Stimulated activated CD8-positive, alpha-beta memory T cell treated with anti-CD3 and anti-CD28 coated beads, Interleukin-15, amount 100 ng/mL, for 24 hours (primary cell): ENCODE data around the gene CDC6.

Source experiments
- DNase-seq: peaks from one replicate; pipeline ENCODE4 v3.0.0-alpha.2; 2020; ENCODE audit warnings: low read depth

Gene CDC6, protein sequence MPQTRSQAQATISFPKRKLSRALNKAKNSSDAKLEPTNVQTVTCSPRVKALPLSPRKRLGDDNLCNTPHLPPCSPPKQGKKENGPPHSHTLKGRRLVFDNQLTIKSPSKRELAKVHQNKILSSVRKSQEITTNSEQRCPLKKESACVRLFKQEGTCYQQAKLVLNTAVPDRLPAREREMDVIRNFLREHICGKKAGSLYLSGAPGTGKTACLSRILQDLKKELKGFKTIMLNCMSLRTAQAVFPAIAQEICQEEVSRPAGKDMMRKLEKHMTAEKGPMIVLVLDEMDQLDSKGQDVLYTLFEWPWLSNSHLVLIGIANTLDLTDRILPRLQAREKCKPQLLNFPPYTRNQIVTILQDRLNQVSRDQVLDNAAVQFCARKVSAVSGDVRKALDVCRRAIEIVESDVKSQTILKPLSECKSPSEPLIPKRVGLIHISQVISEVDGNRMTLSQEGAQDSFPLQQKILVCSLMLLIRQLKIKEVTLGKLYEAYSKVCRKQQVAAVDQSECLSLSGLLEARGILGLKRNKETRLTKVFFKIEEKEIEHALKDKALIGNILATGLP

DNA sequence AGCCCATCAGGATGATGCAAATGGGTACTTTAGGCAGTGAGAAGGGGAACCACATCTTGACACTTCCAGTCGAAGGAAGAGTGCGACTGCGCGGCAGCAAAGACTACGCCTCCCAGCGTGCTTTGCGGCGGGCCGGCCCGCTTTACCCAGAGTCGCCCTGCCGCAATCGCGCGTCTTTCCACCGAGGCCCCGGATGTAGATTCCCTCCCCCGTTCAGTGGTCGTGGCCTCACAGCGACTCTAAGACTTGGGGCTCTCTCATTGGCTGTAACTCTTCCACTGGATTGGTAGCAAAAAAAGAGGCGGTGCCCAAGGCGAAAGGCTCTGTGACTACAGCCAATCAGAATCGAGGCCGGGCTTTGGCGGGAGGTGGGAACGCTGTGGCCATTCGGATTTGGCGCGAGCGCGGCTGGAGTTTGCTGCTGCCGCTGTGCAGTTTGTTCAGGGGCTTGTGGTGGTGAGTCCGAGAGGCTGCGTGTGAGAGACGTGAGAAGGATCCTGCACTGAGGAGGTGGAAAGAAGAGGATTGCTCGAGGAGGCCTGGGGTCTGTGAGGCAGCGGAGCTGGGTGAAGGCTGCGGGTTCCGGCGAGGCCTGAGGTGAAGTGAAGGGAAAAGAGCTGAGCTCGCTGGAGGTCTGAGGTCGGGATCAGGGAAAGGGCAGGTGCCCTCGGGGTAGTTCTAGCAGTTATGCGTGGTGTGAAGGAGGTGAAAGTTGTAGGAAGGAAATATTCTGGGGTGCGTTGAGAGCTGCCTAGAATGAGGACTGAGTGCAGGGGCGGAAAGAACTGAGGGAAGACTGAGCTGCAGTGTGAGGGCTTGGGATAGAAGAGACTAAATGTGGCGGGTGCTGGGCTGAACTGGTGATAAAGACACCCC is at the start of gene CDC6:
TSS of gene CDC6 (plus strand) at position 386 of the 876 bp plus-strand sequence. CDS start 1,542 bp downstream, outside the sequence.
- DNase-seq, result peak; percentile 92

DNA sequence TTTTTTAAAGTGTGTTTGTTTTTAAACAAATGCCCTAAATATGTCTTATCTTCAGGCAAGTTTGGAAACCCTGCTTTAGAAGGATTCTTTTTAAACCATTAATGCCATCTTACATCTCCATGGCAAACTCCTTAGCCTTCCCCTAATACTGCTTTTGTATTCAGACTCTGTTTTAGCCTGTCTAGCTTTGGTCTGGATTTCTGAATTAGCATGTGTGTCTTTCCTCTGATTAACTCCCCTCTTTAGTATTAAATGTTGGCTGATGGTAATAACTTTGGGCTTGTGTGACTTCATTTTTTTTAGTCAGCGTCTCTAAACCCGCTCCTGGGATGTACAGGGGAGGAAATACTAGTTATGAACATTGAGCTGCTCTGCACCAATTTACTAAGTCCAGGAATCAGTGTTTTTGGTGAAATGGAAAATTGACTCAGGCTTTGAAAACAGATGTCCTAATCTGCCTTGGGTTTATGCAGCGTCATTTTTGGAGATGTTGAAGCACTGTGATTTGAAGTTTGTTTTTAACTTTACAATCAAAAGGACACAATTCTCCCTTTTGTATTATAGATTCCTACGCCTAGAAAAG is 46.3 kb upstream of the CDC6 start:
- no peak for DNase-seq

DNA sequence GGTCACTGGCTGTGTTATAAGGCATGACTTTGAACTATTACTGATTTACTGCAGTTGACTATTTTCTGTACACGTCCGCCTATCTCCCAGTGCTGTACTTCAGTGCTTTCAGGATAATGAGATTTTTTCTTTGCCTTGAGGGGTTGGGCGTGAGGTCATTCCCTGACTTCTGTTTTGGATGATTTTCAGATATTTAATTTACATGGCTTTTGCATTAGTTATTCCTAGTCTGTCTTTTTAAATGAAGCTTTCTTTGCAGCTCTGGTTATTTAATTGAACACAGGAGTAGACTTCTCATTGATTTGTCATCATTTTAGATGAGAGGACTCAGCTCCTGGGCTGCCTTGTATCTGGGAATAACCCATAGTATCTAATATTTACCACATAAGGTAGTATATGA is 44.9 kb upstream of the CDC6 start:
- no peak for DNase-seq

DNA sequence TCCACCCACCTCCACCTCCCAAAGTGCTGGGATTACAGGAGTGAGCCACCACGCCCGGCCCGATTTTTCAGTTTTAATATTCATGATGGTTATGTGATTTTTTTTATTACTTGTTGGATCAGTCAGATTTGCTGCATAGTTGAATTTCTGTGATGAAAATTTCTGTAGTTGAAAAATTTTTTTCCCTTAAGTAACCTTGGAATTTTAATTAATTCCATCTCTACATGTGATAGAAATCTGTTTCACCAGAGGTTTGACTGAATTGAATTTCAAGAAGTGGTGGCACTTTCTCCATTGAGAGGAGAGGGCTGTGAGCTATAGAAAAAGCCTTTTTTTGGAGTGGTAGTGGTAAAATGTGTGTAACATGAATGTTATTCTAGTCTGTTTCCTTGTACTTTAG is 43.9 kb upstream of the CDC6 start:
- no peak for DNase-seq

DNA sequence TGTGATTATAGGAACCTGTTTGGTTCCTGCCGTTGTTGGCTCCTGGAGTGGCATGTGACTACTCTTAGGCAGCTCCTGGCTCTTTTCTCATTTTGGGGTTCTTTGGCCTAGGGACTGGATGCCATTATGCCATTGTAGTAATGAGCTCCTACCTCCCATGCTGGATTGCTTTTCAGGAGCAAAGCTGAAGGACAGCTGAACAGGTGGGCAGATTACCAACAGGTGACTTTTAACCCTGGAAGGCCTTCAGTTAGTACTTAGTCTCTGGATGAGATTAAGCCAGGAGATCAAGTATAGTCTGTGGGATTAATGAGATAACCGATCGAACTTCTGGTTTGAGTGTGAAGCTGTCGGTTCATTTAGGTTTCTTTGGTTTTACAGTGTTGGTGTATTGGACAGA is 43.4 kb upstream of the CDC6 start:
- no peak for DNase-seq

DNA sequence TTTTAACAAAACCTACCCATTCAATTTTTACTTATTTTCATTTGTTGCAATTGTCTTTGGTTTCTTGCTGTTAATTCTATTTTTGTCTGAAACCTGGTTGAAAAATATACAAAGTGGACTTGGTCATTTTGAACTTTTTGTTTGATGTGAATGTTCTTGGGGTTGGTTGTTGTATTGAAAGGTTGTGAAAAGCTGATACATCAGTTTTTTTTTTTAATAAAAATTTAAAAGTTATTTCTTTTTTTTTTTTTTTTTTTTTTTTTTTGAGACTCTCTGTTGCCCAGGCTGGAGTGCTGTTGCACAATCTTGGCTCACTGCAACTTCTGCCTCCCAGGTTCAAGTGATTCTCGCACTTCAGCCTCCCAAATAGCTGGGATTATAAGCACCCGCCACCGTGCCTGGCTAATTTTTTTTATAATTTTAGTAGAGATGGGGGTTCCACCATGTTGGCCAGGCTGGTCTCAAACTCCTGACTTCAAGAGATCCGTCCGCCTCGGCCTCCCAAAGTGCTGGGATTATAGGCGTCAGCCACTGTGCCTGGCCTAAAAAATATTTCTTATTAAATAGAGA is 39.7 kb upstream of the CDC6 start:
- DNase-seq, result no peak

DNA sequence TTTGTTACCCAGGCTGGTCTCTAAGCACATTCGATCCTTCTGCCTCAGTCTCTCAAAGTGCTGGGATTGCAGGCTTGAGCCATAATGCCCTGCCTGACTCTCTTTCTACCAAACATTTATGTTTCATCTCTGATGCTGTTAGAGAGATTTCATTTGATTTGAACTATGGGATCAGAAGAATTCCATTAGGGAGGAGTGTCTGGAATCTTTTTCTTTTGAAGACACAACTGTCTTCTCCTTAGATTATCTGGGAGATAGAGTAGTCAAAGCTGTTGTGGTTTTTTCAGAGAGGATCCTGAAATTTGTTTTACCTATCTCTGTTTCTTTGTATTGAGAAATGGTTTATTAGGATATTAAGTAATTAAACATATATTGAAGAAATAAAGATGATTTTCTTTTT is 39.2 kb upstream of the CDC6 start:
- no peak for DNase-seq

DNA sequence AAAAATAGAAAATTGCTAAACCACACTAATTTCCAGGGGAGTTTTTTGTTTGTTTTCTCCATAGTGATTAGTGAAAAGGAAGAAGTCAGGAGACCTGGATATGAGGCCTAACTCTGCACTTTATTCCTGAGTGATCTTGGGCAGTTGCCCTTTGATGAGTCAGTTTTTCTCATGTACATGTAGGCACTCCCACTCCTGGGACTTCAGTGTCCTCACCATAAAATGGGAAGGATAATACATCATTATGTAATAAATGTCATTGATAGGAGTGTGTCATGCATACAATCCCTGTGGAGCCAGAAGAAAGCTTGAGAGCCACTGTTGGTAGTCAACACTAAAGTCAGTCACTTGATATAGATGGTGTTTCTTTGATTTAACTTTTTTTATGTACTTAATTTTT is 36.1 kb upstream of the CDC6 start:
- no peak for DNase-seq

DNA sequence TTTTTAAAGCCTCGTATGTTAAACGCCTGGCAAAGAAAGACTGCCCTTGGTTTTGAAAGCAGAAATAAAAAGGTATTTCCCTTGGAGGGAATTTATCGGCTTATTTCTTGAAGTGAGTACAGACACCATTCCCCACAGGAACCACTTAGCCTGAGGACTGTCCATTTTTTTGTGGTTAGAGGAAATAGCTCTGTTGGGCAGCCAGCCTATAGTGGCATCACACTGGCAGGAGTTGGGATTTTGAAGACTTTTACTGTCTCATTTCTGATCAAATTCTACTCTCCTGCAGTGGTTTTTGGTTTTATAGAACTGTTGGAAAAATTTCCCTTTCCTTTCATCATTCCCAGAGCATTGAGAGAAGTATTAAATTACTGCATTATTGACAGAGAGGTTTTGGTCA is 34.1 kb upstream of the CDC6 start:
- no peak for DNase-seq

DNA sequence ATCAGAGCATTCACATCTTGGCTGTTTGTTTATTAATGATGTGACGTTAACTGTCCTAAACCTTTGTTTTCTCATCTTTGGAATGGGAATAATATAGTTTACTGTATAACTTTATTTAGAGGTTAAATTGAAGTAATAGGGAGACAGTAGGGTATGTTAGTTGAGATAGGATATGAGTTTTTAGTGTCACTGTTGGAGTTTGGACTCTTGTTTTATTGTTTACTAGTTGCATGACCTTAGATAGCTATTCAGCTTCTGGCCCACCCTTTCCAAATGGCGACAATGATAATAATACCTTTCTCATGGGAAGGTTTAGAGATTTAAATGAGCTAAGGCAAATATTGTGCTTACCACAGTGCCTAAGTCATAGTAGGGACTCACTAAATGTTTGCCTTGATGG is 28.2 kb upstream of the CDC6 start:
- DNase-seq, result no peak

DNA sequence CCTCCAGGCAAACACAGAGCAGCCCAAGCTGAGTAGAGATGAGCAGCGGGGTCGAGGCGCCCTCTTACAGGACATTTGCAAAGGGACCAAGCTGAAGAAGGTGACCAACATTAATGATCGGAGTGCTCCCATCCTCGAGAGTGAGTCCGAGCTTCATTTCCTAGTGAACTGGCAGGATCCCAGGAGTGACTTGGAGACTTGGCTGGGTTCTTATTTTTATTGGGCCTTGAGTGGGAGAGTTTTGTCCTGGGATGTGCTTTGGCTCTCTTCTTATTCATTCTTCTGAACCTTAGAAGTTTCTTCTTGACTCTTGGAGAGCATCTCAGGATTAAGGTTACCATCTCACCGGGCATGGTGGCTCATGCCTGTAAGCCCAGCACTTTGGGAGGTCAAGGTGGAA is 27.2 kb upstream of the CDC6 start:
- no peak for DNase-seq

DNA sequence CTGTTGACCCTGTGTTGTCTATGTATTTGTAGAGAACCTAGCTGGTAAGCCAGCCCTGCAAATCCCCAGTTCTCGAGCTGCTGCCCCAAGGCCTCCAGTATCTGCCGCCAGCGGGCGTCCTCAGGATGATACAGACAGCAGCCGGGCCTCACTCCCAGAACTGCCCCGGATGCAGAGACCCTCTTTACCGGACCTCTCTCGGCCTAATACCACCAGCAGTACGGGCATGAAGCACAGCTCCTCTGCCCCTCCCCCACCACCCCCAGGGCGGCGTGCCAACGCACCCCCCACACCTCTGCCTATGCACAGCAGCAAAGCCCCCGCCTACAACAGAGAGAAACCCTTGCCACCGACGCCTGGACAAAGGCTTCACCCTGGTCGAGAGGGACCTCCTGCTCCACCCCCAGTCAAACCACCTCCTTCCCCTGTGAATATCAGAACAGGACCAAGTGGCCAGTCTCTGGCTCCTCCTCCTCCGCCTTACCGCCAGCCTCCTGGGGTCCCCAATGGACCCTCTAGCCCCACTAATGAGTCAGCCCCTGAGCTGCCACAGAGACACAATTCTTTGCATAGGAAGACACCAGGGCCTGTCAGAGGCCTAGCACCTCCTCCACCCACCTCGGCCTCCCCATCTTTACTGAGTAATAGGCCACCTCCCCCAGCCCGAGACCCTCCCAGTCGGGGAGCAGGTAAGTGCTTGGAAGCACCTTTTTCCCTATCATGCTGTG is 23.1 kb upstream of the CDC6 start:
- DNase-seq, result no peak

DNA sequence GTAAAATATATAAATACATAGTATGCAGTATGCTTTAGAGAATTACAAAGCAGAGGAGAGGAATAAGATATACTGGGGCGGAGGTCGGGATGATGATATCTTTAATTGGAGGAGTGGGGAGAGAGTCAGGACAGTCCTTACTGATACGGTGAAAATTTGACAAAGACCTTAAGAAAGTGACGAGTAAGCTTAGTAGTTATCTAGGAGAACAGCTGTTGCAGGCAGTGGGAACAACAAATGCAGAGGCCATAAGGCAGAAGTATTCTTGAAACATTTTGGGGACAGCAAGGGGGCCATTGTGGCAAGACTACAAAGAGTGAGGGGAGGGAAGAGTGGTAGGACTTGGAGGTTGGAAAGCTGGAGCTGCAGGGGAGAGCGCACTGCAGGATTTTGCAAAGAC is 22.3 kb upstream of the CDC6 start:
- no peak for DNase-seq

DNA sequence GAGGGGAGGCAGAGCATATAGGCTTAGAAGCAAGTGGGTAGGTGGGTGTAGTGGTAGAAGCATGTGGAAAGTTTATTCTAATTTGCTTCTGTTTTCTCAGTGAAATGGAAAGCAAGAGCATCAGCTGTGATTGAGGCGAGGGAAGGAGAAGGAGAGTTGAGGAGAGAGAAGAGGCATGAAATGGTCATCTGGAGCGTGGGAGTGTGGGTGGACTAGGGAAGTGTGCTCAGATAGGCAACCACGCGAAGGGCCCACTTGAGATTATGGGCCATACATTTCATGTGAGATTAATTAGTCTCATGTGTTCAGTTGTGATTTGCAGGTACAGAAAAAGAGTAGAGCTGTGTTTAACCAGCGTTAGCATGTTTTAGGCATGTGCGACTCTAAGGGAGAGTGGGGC is 20.8 kb upstream of the CDC6 start:
- no peak for DNase-seq

DNA sequence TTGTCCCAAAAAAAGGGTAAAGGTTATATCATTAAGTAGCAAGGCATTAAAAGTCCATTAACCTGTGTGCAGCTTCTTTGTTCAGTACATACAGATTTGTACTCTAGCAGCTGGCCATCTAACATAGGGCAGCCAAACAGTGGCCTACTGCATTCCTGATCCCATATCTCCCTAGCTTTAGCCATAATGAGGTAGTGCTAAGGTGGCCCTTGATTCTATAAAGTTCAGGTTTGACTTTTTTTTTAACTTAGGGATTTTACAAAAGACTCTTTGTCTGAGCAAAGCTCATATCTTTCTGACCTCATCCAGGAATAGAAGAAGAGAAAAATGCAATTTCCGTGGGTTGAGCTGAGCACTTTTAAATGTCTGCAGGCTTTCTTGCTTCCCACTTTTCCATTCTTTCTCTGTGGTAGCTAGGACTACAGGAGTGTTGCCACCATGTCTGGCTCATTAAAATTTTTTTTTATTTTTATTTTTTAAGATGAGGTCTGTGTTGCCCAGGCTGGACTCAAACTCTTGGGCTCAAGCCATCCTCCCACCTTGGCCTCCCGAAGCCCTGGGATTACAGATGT is 19.5 kb upstream of the CDC6 start:
- DNase-seq, result no peak

DNA sequence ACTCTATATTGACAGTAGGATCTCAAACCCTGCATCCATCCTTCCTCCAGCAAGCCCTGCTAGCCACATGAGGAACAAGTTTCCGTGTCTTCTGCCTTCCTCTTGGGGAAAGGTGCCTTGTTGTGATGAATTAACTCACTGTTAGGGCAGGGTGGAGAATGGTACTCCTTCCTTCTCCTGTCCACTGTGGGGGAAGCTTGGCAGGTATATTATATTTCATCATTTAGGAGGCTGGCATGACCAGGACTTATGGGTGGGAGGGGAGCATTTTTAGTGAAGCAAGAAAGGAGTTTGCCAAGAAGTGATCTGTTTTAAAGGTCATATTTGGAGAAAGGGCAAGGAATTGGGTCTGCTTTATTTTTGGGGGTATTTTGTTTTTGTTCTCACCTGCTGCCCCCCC is 9.3 kb upstream of the CDC6 start:
- no peak for DNase-seq

DNA sequence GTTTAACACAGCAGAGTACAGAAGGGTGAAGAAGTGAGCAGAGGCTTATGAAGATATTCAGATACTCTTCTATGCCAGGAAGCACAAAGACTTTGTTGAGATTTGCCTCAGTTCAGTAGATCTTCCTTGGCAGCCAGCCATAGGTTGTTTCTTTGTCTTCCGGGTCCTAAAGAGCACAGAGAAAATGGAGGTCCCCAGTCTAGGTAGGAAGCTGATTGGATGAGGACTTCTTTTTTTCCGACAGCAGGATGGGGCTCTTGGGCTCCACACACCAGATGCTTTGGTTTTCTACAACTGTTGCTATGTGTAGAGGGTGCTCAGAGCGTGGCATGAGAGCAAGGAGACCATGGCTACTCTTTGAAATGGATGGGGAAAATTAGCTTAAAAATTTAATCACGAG is 8.3 kb upstream of the CDC6 start:
- DNase-seq, result no peak

DNA sequence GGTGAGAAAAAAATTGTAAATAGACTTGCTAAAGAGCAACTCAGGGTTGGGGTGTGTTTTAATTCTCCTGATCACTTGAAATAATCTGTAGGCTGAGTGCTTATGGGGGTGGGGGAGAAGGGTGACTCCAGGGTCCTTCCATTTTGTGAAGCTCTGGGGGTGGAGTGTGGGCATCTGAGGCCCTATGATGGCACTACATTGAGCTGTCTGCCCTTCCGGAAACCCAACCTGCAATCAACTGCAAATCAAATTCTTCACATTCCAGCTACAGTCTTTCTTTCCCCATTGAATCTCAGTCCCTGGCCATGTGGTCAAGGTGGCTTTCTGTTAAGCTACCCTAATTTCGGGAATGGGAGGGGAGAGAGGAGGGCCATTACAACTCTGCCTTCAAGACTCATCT is 6.0 kb upstream of the CDC6 start:
- DNase-seq, result no peak

DNA sequence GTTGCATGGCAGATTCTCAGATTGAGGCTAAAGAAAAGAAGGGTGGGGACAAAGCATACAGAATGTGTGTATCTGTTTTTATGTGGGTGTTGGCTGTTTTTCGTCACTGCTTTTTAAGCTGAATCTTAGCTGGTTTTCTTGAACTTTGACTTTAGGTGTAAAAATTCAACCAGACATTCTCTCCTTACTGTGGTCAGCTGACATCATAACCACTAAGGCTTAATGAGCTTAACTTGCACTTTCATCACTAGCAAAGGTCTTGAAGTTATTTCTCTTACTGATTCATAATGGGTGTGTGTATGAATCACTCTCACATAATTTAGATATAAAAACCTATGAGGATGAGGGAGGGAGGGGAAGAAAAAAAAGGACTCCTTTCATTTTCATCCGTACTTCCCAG is 4.0 kb upstream of the CDC6 start:
- no peak for DNase-seq

DNA sequence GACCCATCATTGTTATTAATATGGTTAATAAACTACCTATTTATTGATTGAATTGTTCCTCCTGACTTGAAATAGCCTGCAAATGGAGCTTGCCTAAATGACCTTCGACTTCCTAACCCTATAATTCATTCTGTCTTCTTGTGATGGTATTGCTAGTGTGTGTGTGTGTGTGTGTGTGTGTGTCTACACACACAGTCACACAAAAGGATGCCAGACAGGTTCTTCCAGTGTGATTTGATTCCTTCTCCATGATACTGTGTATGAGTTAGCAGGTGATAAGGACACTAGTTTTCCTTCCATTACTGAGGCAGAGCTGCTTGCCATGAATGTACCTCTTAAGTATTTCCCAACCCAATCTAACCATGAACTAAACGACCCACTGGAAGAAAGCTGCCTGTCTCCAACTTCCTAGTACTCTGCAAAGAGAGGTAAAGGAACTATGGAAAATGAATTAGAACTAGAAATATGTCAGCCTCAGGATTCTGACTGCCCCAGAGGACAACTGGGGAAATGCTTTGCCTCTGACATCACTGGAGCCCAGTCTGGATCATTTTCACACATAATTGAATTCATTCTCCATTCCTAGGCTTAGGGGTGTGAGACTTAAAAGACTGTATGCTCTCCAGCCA is 3.5 kb upstream of the CDC6 start:
- DNase-seq, result no peak

DNA sequence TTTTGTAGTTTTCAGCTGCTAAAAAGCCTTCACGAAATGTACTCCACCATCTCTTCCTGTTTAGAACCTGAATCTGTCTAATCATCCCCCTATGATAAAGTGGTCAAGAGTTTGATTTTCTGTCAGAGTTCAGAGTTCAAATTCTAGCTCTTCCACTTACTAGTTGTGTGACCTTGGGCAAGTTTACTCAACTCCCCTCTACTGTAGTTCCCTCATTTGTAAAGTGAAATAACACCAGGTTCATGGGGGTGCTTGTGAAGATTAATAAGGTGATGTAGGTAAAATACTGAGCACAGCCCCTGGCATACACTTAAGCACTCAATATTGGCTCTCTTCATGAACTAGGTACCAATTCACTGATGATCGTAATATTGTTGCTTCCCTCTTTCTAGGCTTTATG is 1.2 kb upstream of the CDC6 start:
- DNase-seq, result no peak
